Skeletal muscle satellite cell (primary cell): ENCODE measurements around the gene BCL2L13.
"Not testable (repeated sequence)": the region's sequence is repeated elsewhere in the genome, so short reads cannot be mapped to it uniquely, and the experiment has no call there.

Experiments used
- H3K27me3 ChIP-seq: 2 replicates; pipeline ENCODE4 v1.7.0; 2013; ENCODE audit warnings: low read length; ENCODE audit not compliant: control insufficient read depth, insufficient read depth
- H3K36me3 ChIP-seq: 2 replicates; pipeline ENCODE4 v1.7.0; 2013; ENCODE audit warnings: mild to moderate bottlenecking, control low read depth, low read length; ENCODE audit not compliant: insufficient read depth
- H3K4me1 ChIP-seq: 2 replicates; pipeline ENCODE4 v1.7.0; 2013; ENCODE audit warnings: low read length; ENCODE audit not compliant: control insufficient read depth, insufficient read depth
- H3K4me2 ChIP-seq: 2 replicates; pipeline ENCODE4 v1.7.0; 2013; ENCODE audit warnings: mild to moderate bottlenecking, low read length
- H3K4me3 ChIP-seq: 2 replicates; pipeline ENCODE4 v1.7.0; 2013; ENCODE audit warnings: low read length
- H3K9ac ChIP-seq: 2 replicates; pipeline ENCODE4 v1.7.0; 2013; ENCODE audit warnings: mild to moderate bottlenecking, low read depth, low read length, moderate library complexity
- H3K9me3 ChIP-seq: replicated peaks from 2 replicates; pipeline ENCODE4 v1.7.0; 2013; ENCODE audit warnings: mild to moderate bottlenecking, control low read depth, low read length

BCL2L13 gene

GRCh38 chr22:17637490-17638181 lies 921 bp upstream of the BCL2L13 start:
- Histone ChIP-seq H3K36me3 (peaks cover 4% of the 10 kb centered on the region), H3K9me3 (no peaks in the 10 kb centered on the region), H3K4me1 (peaks cover 24% of the 10 kb centered on the region), H3K4me2 (peak overlapping the region; percentile 81), H3K9ac (peak overlapping the region; percentile 99), H3K27me3 (no peaks in the 10 kb centered on the region), H3K4me3 (peak overlapping the region; percentile 78)

DNA sequence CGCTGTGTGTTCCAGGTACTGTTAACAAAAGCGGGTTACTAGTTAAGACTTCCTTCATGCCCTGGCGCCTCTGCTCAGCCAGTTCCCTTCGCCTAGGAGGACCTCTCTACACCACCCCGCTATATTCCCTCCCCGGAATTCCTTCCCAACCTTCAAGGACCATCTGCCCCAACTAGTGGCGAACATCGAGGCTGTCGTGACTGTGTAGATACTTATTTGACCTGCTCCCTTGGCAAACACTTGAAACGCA lies 450 bp upstream of the BCL2L13 start:
- peaks cover 4% of the 10 kb centered on the region for H3K36me3 ChIP-seq
- peaks cover 22% of the 10 kb centered on the region for H3K4me1 ChIP-seq
- peak overlapping the region; percentile 99 for H3K9ac ChIP-seq
- H3K4me3 ChIP-seq = peak overlapping the region; percentile 78
- no peaks in the 10 kb centered on the region for H3K27me3 ChIP-seq
- no peaks in the 10 kb centered on the region for H3K9me3 ChIP-seq
- H3K4me2 ChIP-seq = peak overlapping the region; percentile 81

DNA sequence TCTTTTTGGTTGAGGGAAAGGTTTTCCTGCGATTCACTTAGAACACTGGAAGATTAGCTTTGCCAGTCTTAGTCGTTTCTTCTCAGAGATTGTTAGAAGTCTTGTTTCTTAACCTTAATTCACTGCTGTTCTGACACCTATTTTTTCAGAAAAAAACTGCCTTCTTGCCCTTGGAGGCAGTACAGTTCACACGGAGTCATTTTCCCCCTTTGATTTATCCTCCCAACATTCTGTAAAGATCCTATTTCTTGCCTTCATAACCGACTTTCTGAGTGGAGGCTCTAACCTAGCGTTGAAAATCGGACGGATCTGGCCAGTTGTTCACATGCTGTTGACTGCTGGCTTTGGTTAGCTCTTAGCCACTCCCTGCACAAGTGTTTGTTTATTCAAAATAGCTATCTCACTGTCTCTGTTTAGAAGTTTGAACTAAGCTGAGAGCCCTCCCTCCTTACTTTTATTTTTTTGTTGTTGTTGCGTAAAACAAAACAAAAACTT lies 737 bp downstream of the BCL2L13 start:
- Histone ChIP-seq H3K36me3 (peaks cover 4% of the 10 kb centered on the region), H3K4me1 (peaks cover 16% of the 10 kb centered on the region), H3K4me3 (peak overlapping the region; percentile 78), H3K9me3 (no peaks in the 10 kb centered on the region), H3K4me2 (peak overlapping the region; percentile 81), H3K9ac (peak overlapping the region; percentile 99), H3K27me3 (no peaks in the 10 kb centered on the region)

- Histone ChIP-seq H3K27me3 (no peaks in the 10 kb centered on the region), H3K9me3 (no peaks in the 10 kb centered on the region), H3K4me2 (no peak overlapping the region), H3K4me3 (no peak overlapping the region), H3K36me3 (peaks cover 4% of the 10 kb centered on the region), H3K9ac (no peak overlapping the region), H3K4me1 (peaks cover 16% of the 10 kb centered on the region)
Observed at GRCh38 chr22:17641269-17641668, 2.7 kb downstream of the BCL2L13 start.

GRCh38 chr22:17642357-17642756 lies 3.8 kb downstream of the BCL2L13 start:
- H3K4me3 ChIP-seq, H3K27me3 ChIP-seq, H3K9ac ChIP-seq, H3K36me3 ChIP-seq, H3K9me3 ChIP-seq, H3K4me2 ChIP-seq: not testable (repeated sequence)
- H3K4me1 ChIP-seq = peaks cover 15% of the 10 kb centered on the region

DNA sequence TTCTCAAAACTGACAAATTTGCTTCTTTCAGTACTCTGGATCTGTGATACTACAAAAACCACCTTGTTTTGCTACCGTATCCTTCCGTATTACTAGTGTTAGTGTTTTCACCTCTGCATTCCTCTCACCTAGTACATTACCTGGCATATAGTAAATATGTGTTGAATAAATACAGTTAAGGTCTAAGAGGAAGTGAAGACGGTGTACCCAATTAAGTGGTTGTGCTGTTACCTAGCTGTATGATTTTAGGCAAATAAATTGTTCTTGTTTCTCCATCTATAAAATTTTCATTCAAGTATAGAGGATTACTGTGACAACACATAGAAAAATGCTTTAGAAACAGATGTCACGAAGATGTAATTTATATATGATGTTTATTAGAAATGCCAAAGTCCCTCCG lies 8.9 kb downstream of the BCL2L13 start:
- Histone ChIP-seq H3K4me2 (no peak overlapping the region), H3K9ac (no peak overlapping the region), H3K4me3 (no peak overlapping the region), H3K36me3 (no peaks in the 10 kb centered on the region), H3K4me1 (no peaks in the 10 kb centered on the region), H3K9me3 (no peaks in the 10 kb centered on the region), H3K27me3 (no peaks in the 10 kb centered on the region)

DNA sequence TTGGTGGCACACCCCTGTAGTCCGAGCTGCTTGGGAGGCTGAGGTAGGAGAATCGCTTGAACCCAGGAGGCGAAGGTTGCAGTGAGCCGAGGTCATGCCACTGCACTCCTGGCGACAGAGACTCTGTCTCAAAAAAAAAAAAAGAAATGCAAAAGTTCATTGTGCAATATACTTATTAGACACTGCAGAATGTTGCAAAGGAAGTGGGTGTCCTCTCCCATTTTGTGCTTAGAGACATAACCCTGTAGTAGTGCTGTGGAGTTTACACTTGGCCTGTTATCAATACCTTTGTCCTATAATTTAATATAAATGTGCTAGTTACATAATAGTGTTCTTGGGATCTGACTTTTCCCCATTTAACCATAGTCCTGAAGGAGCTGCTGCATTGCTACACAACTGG lies 9.4 kb downstream of the BCL2L13 start:
- Histone ChIP-seq H3K4me3 (no peak overlapping the region), H3K4me2 (no peak overlapping the region), H3K27me3 (no peaks in the 10 kb centered on the region), H3K9ac (no peak overlapping the region), H3K4me1 (no peaks in the 10 kb centered on the region), H3K36me3 (no peaks in the 10 kb centered on the region), H3K9me3 (no peaks in the 10 kb centered on the region)

- Histone ChIP-seq H3K27me3 (no peaks in the 10 kb centered on the region), H3K4me3 (no peak overlapping the region), H3K36me3 (no peaks in the 10 kb centered on the region), H3K9me3 (no peaks in the 10 kb centered on the region), H3K9ac (no peak overlapping the region), H3K4me2 (no peak overlapping the region), H3K4me1 (no peaks in the 10 kb centered on the region)
Observed at GRCh38 chr22:17648569-17648968, 10.0 kb downstream of the BCL2L13 start.

DNA sequence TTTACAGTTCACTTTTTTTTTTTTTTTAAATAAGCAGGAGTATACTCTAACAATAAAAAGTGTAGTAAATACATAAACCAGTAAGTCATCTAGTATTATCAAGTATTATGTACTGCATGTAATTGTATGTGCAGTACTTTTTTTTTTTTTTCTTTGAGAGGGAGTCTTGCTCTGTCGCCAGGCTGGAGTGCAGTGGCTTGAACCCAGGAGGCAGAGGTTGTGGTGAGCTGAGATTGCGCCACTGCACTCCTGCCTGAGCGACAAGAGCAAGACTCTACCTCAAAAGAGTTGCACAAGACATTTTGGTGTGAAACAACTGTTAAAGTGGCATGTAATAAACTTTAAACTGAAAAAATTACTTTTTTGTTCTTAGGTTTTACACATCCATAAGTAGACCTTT lies 16.7 kb downstream of the BCL2L13 start:
- H3K9me3 ChIP-seq = no peaks in the 10 kb centered on the region

GRCh38 chr22:17656870-17657395 lies 18.4 kb downstream of the BCL2L13 start:
- no peaks in the 10 kb centered on the region for H3K4me1 ChIP-seq
- no peak overlapping the region for H3K4me2 ChIP-seq
- no peak overlapping the region for H3K9ac ChIP-seq
- peaks cover 7% of the 10 kb centered on the region for H3K36me3 ChIP-seq
- H3K4me3 ChIP-seq = no peak overlapping the region
- no peaks in the 10 kb centered on the region for H3K9me3 ChIP-seq
- H3K27me3 ChIP-seq = no peaks in the 10 kb centered on the region

More for the DNA sequence above, 16.7 kb downstream of the BCL2L13 start:
- Histone ChIP-seq H3K9ac (no peak overlapping the region), H3K4me3 (no peak overlapping the region), H3K4me1 (no peaks in the 10 kb centered on the region), H3K27me3 (no peaks in the 10 kb centered on the region), H3K4me2 (no peak overlapping the region), H3K36me3 (peaks cover 1% of the 10 kb centered on the region)

DNA sequence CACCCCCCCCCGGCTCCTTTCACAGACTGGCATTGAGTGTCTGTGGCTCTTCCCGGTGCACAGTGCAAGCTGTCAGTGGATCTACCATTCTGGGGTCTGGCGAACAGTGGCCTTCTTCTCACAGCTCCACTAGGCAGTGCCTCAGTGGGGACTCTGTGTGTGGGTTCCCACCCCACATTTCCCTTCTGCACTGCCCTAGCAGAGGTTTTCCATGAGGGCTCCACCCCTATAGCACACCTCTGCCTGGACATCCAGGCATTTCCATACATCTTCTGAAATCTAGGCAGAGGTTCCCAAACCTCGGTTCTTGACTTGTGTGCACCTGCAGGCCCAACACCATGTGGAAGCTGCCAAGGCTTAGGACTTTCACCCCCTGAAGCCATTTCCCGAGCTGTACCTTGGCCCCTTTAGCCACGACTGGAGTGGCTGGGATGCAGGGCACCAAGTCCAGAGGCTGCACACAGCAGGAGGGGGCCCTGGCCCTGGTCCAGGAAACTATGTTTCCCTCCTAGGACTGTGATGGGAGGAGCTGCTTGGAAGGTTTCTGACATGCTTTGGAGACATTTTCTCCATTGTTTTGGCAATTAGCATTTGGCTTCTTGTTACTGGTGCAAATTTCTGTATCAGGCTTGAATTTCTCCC lies 26.0 kb downstream of the BCL2L13 start:
- Histone ChIP-seq H3K27me3 (no peaks in the 10 kb centered on the region), H3K9ac (no peak overlapping the region), H3K36me3 (peaks cover 10% of the 10 kb centered on the region), H3K9me3 (no peaks in the 10 kb centered on the region), H3K4me3 (no peak overlapping the region), H3K4me2 (no peak overlapping the region), H3K4me1 (no peaks in the 10 kb centered on the region)

- peaks cover 10% of the 10 kb centered on the region for H3K36me3 ChIP-seq
- no peaks in the 10 kb centered on the region for H3K9me3 ChIP-seq
- no peaks in the 10 kb centered on the region for H3K27me3 ChIP-seq
- H3K4me3 ChIP-seq = no peak overlapping the region
- no peak overlapping the region for H3K4me2 ChIP-seq
- H3K4me1 ChIP-seq = no peaks in the 10 kb centered on the region
- H3K9ac ChIP-seq = no peak overlapping the region
Observed at GRCh38 chr22:17665248-17665647, 26.7 kb downstream of the BCL2L13 start.
